GM21825 (cell line): ENCODE measurements around the gene EYS.
"Not testable (repeated sequence)": the region's sequence is repeated elsewhere in the genome, so short reads cannot be mapped to it uniquely, and the experiment has no call there.

Experiments
- ATAC-seq: cut with Tn5 transposase; IDR thresholded peaks from one replicate; pipeline ENCODE4 v1.9.1; 2021; ENCODE audit warnings: mild to moderate bottlenecking, moderate library complexity; ENCODE audit not compliant: unreplicated experiment

The EYS gene

GRCh38 chr6:65637289-65638046, 69.6 kb downstream of the EYS start:
- ATAC-seq = no peak

- no peak for ATAC-seq
Observed at GRCh38 chr6:65633501-65633900, 73.5 kb downstream of the EYS start.

- no peak for ATAC-seq
Observed at GRCh38 chr6:65631711-65632110, 75.3 kb downstream of the EYS start.

- ATAC-seq = not testable (repeated sequence)
Observed at GRCh38 chr6:65627434-65627999, 79.5 kb downstream of the EYS start.

DNA sequence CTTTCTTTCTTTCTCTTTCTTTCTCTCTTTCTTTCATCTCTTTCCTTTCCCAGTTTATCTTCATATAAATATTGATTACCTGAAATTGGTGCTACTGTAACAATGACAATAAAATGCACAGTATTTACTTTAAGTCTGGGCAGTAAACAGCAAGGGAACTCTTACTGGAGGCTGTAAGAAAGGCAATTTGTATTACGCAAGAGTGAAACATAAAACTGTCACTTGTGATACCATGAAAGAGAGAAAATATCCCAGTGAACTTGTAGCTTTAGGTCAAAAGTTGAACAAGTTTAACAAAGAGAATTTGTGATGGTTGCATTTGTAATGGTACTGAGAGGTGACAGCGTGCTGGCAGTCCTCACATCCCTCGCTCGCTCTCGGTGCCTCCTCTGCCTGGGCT, 80.0 kb downstream of the EYS start:
- ATAC-seq = no peak

DNA sequence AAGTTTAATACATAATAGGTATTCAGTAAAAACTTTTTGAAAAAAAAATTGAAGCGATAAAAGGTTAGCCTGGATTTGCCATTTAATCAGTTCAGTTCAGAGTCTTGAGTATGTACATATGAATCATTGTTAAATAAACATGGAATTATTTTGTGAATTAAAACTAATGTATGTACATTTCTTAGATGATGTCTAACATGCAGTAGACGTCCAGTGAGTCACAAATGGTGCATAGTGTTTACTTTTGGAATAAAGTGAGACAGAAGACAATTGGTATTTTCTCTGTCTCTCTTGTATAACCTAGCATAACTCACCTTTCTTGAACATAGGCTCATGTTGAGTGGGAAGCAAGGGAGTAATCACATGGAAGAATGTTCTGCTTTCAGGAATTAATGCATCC, 83.5 kb downstream of the EYS start:
- no peak for ATAC-seq

GRCh38 chr6:65610746-65611145, 96.3 kb downstream of the EYS start:
- ATAC-seq = no peak

DNA sequence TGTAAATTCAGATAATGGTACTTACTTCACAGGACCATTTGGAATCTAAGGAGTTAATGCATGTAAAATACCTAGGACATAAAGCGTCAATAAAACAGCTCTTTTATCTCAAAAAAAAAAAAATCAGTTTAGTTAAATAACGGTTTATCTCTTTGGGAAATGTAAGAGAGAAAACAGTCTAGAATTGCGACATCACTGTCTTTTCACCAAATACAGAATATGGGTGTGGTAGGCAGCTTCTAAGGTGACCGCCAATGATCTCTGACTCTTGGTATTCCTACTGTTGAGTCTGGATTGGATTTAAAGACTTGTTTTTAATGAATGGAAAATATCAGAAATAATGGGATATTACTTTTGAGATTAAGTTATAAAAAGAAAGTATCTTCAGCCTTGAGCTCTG, 111.5 kb downstream of the EYS start:
- ATAC-seq = no peak

- ATAC-seq = no peak
Observed at GRCh38 chr6:65570340-65570739, 136.7 kb downstream of the EYS start.

DNA sequence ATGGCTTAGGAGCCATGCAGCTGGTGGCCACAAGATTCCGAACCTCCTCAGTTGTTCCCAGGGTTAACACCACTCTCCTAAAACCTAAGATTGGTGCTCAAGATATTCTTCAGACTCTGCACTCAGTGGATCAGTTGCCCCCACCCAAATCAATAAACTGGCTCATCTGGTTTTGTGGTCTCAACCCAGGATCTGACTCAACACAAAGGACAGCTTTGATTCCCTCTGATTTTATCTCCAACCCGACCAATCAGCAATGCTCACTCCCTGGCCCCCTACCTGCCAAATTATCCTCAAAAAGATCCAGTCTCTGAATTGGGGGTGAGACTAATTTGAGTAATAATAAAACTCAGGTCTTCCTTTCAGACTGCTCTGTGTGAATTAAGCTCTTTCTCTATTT, 137.5 kb downstream of the EYS start:
- ATAC-seq = no peak

GRCh38 chr6:65569056-65569455, 138.0 kb downstream of the EYS start:
- ATAC-seq = not testable (repeated sequence)

DNA sequence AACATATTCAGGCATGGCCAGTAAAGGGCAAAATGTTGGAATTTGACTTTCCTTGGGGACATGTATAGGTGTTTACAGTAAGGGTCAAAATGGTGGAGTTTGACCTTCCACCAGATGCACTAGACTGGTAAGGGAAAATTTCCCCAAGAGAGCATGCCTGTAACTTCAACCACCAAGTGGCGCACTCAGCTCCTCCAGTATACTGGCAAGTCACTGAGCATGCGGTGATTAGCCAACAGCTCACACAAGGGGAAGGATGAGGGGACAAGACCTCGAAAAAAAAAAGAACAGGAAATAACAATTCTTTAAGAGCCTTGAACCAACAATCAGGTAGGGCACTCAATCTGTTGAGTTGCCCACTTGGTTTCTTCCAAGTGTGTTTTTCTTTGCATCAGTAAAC, 140.9 kb downstream of the EYS start:
- no peak for ATAC-seq

DNA sequence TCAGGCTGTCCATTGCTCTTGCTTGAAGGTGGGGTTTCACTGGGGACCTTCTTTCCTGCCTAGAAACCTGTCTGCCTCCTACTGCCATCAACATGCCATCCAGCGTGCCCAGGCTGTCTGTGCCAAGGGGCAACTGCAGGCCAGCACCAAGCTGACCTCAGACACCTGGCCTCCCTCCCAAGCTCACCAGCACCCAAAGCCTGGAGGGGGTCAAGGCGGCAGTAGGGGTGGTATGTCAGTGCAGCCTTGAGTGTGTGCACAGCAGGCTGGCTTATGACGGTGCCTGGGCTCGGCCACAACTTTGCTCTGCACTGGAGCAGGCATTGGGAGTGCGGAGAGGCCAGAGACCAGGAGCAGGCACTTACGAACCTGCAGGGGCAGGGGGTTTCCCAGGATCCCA, 149.0 kb downstream of the EYS start:
- no peak for ATAC-seq

DNA sequence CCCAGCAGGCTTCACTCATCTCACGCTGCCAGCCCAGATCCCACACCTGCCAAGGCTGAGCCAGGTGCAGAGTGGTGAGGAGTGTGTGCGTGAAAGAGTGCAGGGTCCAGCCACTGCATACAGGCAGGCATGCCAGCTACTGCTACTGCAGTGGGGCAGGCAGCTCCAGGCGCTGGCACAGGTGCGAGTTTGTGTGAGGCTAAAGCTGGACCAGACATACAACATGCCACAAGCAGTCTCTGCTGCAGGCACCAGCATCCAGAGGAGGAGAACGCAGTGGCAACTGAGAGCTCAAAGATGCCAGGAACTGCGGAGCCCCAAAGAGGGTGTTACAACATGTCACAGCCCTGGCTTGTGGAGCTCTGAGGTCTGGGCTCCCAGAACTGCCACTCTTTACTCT, 149.8 kb downstream of the EYS start:
- no peak for ATAC-seq

GRCh38 chr6:65546894-65547293, 160.1 kb downstream of the EYS start:
- ATAC-seq = no peak

GRCh38 chr6:65545920-65546319, 161.1 kb downstream of the EYS start:
- no peak for ATAC-seq

GRCh38 chr6:65538644-65539043, 168.4 kb downstream of the EYS start:
- no peak for ATAC-seq

GRCh38 chr6:65537600-65537999, 169.4 kb downstream of the EYS start:
- no peak for ATAC-seq

GRCh38 chr6:65531533-65531932, 175.5 kb downstream of the EYS start:
- no peak for ATAC-seq

GRCh38 chr6:65524232-65524631, 182.8 kb downstream of the EYS start:
- no peak for ATAC-seq

GRCh38 chr6:65505736-65506135, 201.3 kb downstream of the EYS start:
- no peak for ATAC-seq

DNA sequence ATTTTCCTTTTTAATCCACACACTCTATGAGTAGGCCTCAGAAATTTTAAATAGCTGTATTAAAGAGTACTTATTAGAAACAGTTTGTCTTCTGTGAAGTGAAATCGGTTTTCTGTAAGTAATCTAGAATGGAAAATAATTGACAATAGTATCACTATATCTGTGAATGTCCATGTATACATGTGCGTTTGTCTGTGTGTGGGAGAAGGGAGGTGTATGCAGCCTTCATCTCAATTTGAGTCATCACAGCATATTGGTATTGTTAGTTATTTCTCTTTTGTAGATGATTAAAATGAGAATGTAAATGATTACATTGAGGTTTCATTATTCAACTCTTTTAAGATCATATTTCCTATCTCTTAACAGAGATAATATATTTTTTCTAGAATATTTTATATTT, 206.0 kb downstream of the EYS start:
- no peak for ATAC-seq

DNA sequence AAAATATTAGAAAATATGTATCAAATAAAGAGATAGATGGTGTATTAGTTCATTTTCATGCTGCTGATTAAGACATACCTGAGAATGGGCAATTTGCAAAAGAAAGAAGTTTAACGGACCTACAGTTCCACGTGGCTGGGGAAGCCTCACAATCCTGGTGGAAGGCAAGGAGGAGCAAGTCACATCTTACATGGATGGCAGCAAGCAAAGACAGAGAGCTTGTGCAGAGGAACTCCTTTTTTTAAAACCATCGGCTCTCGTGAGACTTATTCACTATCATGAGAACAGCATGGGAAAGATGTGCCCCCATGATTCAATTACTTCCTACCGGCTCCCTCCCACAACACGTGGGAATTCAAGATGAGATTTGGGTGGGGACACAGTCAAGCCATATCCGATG, 223.4 kb downstream of the EYS start:
- not testable (repeated sequence) for ATAC-seq
